Duodenal mucosa (tissue), 2 donors: Measurements from ENCODE around the gene LDLR.

ENCODE experiments used
- H3K27ac ChIP-seq: one replicate; pipeline ENCODE4 v1.7.0; 2013; ENCODE audit warnings: low read depth, low read length
- H3K27me3 ChIP-seq, 2 donors: one replicate each; pipeline ENCODE4 v1.7.0; 2013; ENCODE audit warnings: low read length in 2 of 2, control low read depth in 1 of 2; ENCODE audit not compliant: insufficient read depth in 2 of 2, control insufficient read depth in 1 of 2
- H3K36me3 ChIP-seq, 2 donors: one replicate each; pipeline ENCODE4 v1.7.0; 2013; ENCODE audit warnings: low read length in 2 of 2, control low read depth in 1 of 2; ENCODE audit not compliant: insufficient read depth in 2 of 2, control insufficient read depth in 1 of 2
- H3K4me1 ChIP-seq, 2 donors: one replicate each; pipeline ENCODE4 v1.7.0; 2013; ENCODE audit warnings: low read length in 2 of 2, control low read depth in 1 of 2; ENCODE audit not compliant: insufficient read depth in 2 of 2, control insufficient read depth in 1 of 2
- H3K4me3 ChIP-seq, 2 donors: one replicate each; pipeline ENCODE4 v1.7.0; 2013; ENCODE audit warnings: low read length in 2 of 2, low read depth in 1 of 2
- H3K9ac ChIP-seq, 2 donors: one replicate each; pipeline ENCODE4 v1.7.0; 2013; ENCODE audit warnings: low read length in 2 of 2, low read depth in 1 of 2
- H3K9me3 ChIP-seq, 2 donors: one replicate each; pipeline ENCODE4 v1.7.0; 2013; ENCODE audit warnings: low read length in 2 of 2, control low read depth in 1 of 2; ENCODE audit not compliant: control insufficient read depth in 1 of 2

Gene LDLR

DNA sequence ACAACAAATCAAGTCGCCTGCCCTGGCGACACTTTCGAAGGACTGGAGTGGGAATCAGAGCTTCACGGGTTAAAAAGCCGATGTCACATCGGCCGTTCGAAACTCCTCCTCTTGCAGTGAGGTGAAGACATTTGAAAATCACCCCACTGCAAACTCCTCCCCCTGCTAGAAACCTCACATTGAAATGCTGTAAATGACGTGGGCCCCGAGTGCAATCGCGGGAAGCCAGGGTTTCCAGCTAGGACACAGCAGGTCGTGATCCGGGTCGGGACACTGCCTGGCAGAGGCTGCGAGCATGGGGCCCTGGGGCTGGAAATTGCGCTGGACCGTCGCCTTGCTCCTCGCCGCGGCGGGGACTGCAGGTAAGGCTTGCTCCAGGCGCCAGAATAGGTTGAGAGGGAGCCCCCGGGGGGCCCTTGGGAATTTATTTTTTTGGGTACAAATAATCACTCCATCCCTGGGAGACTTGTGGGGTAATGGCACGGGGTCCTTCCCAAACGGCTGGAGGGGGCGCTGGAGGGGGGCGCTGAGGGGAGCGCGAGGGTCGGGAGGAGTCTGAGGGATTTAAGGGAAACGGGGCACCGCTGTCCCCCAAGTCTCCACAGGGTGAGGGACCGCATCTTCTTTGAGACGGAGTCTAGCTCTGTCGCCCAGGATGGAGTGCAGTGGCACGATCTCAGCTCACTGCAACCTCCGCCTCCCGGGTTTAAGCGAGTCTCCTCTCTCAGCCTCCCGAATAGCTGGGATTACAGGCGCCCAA, at the start of gene LDLR:
Gene LDLR, plus strand, starts transcription at position 210 of the 760 bp plus-strand sequence. Its CDS starts 86 bp downstream, at position 296.
- H3K4me3 ChIP-seq: peak within 1 kb of the TSS; percentile 86 to 87
- H3K9ac ChIP-seq: peak within 1 kb of the TSS; percentile 76 to 94

DNA sequence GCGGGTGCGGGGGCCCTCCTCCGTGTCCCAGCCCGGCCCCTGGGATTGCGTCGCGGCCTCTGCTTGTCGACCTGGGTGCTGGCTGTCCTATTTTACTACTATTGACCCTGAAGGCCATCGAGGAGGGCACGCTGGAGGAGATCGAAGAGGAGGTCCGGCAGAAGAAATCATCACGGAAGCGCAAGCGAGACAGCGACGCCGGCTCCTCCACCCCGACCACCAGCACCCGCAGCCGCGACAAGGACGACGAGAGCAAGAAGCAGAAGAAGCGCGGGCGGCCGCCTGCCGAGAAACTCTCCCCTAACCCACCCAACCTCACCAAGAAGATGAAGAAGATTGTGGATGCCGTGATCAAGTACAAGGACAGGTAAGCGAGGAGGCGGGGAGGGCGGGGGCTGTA, 48.1 kb upstream of the LDLR start:
- Histone ChIP-seq H3K4me3 (no peak overlapping the region), H3K9ac (no peak overlapping the region), H3K27ac (no peak overlapping the region), H3K36me3 (peaks cover 18 to 70% of the 10 kb centered on the region in 2 donors), H3K4me1 (no peaks in the 10 kb centered on the region), H3K27me3 (no peaks in the 10 kb centered on the region), H3K9me3 (no peaks in the 10 kb centered on the region)

More for the DNA sequence above, at the start of gene LDLR:
- H3K4me1 ChIP-seq: peaks cover 32 to 35% of the 10 kb centered on the region in 2 donors
- H3K27me3 ChIP-seq: no peaks in the 10 kb centered on the region
- H3K9me3 ChIP-seq: no peaks in the 10 kb centered on the region
- H3K36me3 ChIP-seq: peaks cover 0 to 5% of the 10 kb centered on the region in 2 donors
- H3K27ac ChIP-seq: peak within 1 kb of the TSS; percentile 93

GRCh38 chr19:11041966-11042627, 47.2 kb upstream of the LDLR start:
- H3K9ac ChIP-seq: no peak overlapping the region
- no peak overlapping the region for H3K27ac ChIP-seq
- no peaks in the 10 kb centered on the region for H3K27me3 ChIP-seq
- no peaks in the 10 kb centered on the region for H3K9me3 ChIP-seq
- H3K4me1 ChIP-seq: no peaks in the 10 kb centered on the region
- peaks cover 18 to 61% of the 10 kb centered on the region in 2 donors for H3K36me3 ChIP-seq
- no peak overlapping the region for H3K4me3 ChIP-seq

- no peak overlapping the region for H3K27ac ChIP-seq
- H3K9ac ChIP-seq: no peak overlapping the region
- H3K4me3 ChIP-seq: no peak overlapping the region
- no peaks in the 10 kb centered on the region for H3K9me3 ChIP-seq
- peaks cover 0 to 8% of the 10 kb centered on the region in 2 donors for H3K4me1 ChIP-seq
- H3K27me3 ChIP-seq: no peaks in the 10 kb centered on the region
- peaks cover 13 to 54% of the 10 kb centered on the region in 2 donors for H3K36me3 ChIP-seq
Measured at GRCh38 chr19:11044431-11044830, 44.8 kb upstream of the LDLR start.

DNA sequence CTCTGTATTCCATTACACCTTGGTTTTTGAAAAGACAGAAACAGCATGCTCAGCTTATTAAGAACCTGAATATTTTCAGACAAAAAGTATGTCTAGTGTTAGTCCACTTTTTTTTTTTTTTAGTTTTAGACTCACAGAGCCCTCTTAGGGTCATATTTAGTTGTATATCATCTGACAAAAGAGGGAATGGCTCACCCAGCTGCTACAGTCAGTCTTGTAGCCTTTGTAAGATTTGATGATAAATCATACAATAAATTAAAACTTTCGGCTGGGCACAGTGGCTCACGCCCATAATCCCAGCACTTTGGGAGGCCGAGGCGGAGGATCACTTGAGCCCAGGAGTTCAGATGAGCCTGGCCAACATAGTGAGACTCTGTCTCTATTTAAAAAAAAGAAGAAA, 43.7 kb upstream of the LDLR start:
- Histone ChIP-seq H3K4me3 (no peak overlapping the region), H3K27me3 (no peaks in the 10 kb centered on the region), H3K4me1 (peaks cover 0 to 11% of the 10 kb centered on the region in 2 donors), H3K36me3 (peaks cover 13 to 60% of the 10 kb centered on the region in 2 donors), H3K27ac (no peak overlapping the region), H3K9ac (no peak overlapping the region), H3K9me3 (no peaks in the 10 kb centered on the region)

- Histone ChIP-seq H3K4me3 (no peak overlapping the region), H3K4me1 (peaks cover 0 to 11% of the 10 kb centered on the region in 2 donors), H3K27me3 (no peaks in the 10 kb centered on the region), H3K27ac (no peak overlapping the region), H3K36me3 (peaks cover 9 to 50% of the 10 kb centered on the region in 2 donors), H3K9ac (no peak overlapping the region), H3K9me3 (no peaks in the 10 kb centered on the region)
Measured at GRCh38 chr19:11046605-11047354, 42.5 kb upstream of the LDLR start.

GRCh38 chr19:11047866-11048265, 41.4 kb upstream of the LDLR start:
- Histone ChIP-seq H3K9me3 (no peaks in the 10 kb centered on the region), H3K27me3 (no peaks in the 10 kb centered on the region), H3K4me1 (peaks cover 0 to 11% of the 10 kb centered on the region in 2 donors), H3K36me3 (peaks cover 8 to 43% of the 10 kb centered on the region in 2 donors), H3K9ac (no peak overlapping the region), H3K4me3 (no peak overlapping the region), H3K27ac (no peak overlapping the region)

DNA sequence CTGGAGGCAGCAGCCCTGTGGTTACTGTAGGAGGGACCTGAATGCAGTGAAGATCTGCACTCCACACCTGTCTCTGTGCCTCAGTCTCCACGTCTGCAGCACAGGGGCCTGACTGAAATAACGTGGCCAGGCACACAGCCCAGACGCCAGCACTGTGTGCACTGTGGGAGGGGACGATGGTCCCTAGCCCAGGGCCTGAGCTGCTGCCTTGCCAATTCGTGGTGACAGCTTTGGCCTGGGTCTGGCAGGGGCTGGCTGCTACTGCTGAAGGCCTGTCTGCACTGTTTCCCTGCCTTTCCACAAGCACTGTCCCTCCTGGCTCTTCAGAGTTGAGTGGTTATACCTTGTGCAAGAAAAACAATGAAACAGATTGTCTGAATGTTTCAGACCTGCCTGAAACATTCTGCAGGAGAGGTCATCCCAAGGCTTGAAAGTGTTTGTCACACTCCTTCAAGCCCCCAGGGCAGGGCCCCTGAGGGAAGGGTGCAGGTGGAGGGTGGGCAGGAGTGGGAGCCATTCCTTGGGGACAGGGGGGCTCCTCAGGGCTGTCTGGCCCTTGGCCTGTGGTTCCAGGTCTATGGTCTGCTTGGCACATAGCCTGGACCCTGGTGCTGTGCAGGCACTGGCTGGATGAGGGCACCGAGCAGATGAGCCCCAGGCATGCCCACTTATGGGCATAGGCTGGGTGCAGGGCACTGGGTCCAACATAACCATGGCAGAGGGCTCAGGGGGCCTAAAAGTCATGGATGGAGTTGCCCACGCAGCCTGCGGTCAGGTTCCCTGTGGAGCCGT, 38.7 kb upstream of the LDLR start:
- H3K27me3 ChIP-seq: no peaks in the 10 kb centered on the region
- H3K27ac ChIP-seq: no peak overlapping the region
- peaks cover 0 to 11% of the 10 kb centered on the region in 2 donors for H3K4me1 ChIP-seq
- no peak overlapping the region for H3K4me3 ChIP-seq
- no peaks in the 10 kb centered on the region for H3K9me3 ChIP-seq
- peaks cover 4 to 30% of the 10 kb centered on the region in 2 donors for H3K36me3 ChIP-seq
- no peak overlapping the region for H3K9ac ChIP-seq

DNA sequence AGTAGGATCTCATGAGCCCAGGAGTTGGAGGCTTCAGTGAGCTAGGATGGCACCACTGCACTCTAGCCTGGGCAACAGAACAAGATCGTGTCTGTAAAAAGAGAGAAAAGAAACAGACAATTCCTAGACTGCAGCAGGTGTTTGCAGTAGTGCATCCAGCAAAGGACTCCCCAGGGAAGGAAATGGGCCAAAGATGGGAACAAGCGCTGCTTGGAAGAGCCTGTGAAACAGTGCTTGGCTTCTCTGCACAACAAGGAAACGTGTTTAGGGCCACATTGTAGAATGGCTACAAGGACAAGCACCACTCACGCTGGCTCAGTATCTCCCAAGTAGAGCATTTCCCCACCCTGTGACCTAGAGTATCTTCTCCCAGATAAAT, 35.5 kb upstream of the LDLR start:
- peaks cover 4 to 40% of the 10 kb centered on the region in 2 donors for H3K36me3 ChIP-seq
- no peak overlapping the region for H3K4me3 ChIP-seq
- no peaks in the 10 kb centered on the region for H3K27me3 ChIP-seq
- H3K9ac ChIP-seq: no peak overlapping the region
- H3K9me3 ChIP-seq: no peaks in the 10 kb centered on the region
- H3K27ac ChIP-seq: no peak overlapping the region
- peaks cover 0 to 9% of the 10 kb centered on the region in 2 donors for H3K4me1 ChIP-seq
